Muscle of leg (tissue), 11 donors: ENCODE results near the gene DDX60. TPM values are rescaled to one million over a fixed set of nuclear protein-coding genes. Genes with fewer than 3 reads are reported as not detected.

Experiments
- DNase-seq: peaks from one replicate; pipeline ENCODE4 v3.0.0; 2013
- H3K27ac ChIP-seq: one replicate; pipeline ENCODE4 v1.5.1; 2013; ENCODE audit warnings: mild to moderate bottlenecking, low read length, control low read depth
- H3K27me3 ChIP-seq: one replicate; pipeline ENCODE4 v1.6.1; 2013; ENCODE audit warnings: low read length; ENCODE audit not compliant: control insufficient read depth, insufficient read depth
- H3K36me3 ChIP-seq: one replicate; pipeline ENCODE4 v1.6.1; 2013; ENCODE audit warnings: low read length; ENCODE audit not compliant: control insufficient read depth, insufficient read depth
- H3K4me1 ChIP-seq: one replicate; pipeline ENCODE4 v1.6.1; 2013; ENCODE audit warnings: low read length; ENCODE audit not compliant: control insufficient read depth, insufficient read depth
- H3K4me3 ChIP-seq: one replicate; pipeline ENCODE4 v1.5.1; 2013; ENCODE audit warnings: low read length, control low read depth
- H3K9me3 ChIP-seq: replicated peaks from 2 replicates; pipeline ENCODE4 v1.6.1; 2013; ENCODE audit warnings: low read depth, low read length; ENCODE audit not compliant: control insufficient read depth
- WGBS: methylation state at CpG from one replicate; pipeline ENCODE4 v1.1.5; 2013; ENCODE audit warnings: missing lambda C conversion rate; ENCODE audit not compliant: insufficient coverage; 5-methylcytosine and 5-hydroxymethylcytosine counted together
- polyA plus RNA-seq, 8 donors: library from polyadenylated mRNA; unstranded; fragments of 120-200 nt; gene quantifications; one replicate each; pipeline versions ENCODE4 v1.2.1 to v1.2.3, GENCODE V29; 2013; ENCODE audit warnings: inconsistent platforms in 1 of 8, low replicate concordance in 1 of 8; ENCODE audit not compliant: insufficient read length in 8 of 8, insufficient read depth in 1 of 8
- total RNA-seq: library from RNA; stranded (reverse); fragments of 120-200 nt; gene quantifications from one replicate; pipeline ENCODE4 v1.2.4, GENCODE V29; 2013

DDX60 gene
- total and polyA plus RNA-seq, 9 donors = 3.4 to 7.9 (median 4.5) TPM

DNA sequence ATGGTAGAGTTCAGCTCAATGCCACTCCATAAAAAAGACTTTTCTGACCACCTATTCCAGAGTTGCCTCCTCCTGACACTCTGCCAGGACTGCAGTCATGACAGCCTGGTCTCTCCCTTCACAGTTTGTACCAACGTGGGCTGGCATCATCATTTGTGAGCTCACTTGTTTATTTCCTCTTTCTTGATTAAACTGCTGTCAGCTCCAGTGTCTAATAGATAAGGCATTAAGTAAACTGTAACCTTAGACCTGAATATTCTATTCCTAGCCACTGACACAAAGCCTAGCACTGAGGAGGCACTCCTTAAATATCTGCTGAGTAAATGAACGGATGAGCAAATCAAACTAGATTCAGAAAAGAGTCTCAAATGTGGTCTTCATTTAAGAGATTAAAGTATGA is 48.7 kb downstream of the DDX60 start:
- no peaks in the 10 kb centered on the region for H3K27me3 ChIP-seq
- no peak overlapping the region for H3K27ac ChIP-seq
- WGBS = 25% methylated on average over 1 of the region's 2 CpGs
- peaks cover 2% of the 10 kb centered on the region for H3K4me1 ChIP-seq
- H3K36me3 ChIP-seq = peaks cover 25% of the 10 kb centered on the region
- no peaks in the 10 kb centered on the region for H3K9me3 ChIP-seq
- H3K4me3 ChIP-seq = no peak overlapping the region
- DNase-seq = peak; percentile 13

DNA sequence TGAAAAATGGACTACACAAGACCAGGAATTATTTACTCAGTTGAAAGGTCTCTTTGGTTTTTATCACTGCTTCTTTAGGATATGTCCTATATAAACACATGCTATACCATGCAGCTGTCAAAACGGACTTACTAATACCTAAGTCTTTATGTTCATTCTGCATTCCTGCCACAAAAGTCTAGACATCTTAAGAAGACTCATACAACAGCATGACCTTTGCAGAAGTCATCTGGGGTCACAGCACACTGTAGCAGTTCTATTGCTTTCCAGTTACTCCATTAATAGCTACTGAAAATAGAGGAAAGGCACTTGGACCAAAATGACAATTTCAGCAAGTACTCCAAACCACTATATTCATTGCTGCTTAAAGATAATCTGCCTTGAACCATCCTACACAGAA is 53.2 kb downstream of the DDX60 start:
- Histone ChIP-seq H3K4me1 (peaks cover 3% of the 10 kb centered on the region), H3K9me3 (no peaks in the 10 kb centered on the region), H3K4me3 (no peak overlapping the region), H3K27ac (peak overlapping the region; percentile 49), H3K27me3 (no peaks in the 10 kb centered on the region), H3K36me3 (peaks cover 11% of the 10 kb centered on the region)
- 67% methylated on average over 1 of the region's 1 CpG for WGBS
- DNase-seq = peak; percentile 6

DNA sequence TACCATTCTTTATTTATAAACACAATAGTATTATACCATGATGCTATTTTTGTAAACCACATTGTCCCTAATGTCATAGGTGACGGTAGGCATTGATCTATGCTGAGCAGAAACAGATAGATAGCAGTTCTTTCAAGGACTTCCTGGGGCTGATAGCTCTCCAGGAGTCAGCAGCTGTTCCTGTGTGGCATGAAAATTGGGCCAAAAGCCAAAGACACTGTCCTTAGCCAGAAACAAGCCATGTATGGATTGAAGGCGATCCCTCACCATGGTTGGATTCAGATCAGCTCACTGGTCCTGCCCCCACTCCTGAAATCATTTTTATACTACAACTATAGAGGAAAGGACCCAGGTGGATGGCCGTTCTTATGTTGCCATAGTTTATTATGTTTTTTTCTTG is 53.6 kb downstream of the DDX60 start:
- H3K27me3 ChIP-seq = no peaks in the 10 kb centered on the region
- no peaks in the 10 kb centered on the region for H3K9me3 ChIP-seq
- peak; percentile 78 for DNase-seq
- H3K36me3 ChIP-seq = peaks cover 13% of the 10 kb centered on the region
- H3K4me3 ChIP-seq = no peak overlapping the region
- WGBS = no CpG with 5 or more reads among the region's 3 CpGs
- peaks cover 3% of the 10 kb centered on the region for H3K4me1 ChIP-seq
- peak overlapping the region; percentile 49 for H3K27ac ChIP-seq

DNA sequence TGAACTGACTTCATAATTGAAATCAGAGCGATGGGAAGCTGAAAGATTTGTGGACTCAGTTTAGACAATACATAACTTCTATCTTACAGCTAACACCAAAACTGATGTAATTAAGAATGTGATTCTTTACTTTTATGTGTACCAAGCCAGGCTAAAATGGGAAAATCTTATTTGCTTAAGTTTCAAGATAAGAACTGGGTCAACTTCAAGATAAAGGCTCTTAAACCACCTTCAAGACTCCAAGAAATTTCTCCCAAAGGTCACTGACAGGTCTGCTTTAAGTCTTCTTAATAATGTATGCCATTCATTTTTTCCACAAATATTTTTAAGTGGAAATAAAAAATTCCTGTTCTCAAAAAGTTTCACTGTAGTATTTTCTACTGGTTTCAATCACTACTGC is 55.5 kb downstream of the DDX60 start:
- no peak overlapping the region for H3K27ac ChIP-seq
- WGBS = no CpG with 5 or more reads among the region's 1 CpG

DNA sequence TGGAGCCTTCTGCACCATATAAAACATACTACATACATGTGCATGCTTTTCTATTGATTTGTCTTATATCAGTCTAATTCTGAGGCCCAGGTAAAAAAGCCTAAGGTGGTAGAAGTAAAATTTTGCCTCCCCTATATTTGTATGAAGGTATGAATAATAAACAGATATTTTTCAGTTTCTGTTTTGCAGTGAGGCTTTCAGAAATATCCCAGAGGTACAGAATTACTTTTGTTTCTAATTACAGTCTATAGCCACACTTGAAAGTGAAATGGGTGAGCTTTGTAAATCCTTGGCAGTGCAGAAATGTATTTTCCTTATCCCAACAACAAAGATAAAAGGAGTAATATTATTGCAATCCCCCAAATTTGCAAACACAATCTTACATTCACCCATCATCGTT is 59.5 kb downstream of the DDX60 start:
- Histone ChIP-seq H3K4me3 (no peak overlapping the region), H3K4me1 (no peaks in the 10 kb centered on the region), H3K27ac (no peak overlapping the region), H3K27me3 (no peaks in the 10 kb centered on the region), H3K9me3 (no peaks in the 10 kb centered on the region), H3K36me3 (peaks cover 16% of the 10 kb centered on the region)
- DNase-seq = no peak
- WGBS = no CpG with 5 or more reads among the region's 1 CpG

More for the DNA sequence above, 55.5 kb downstream of the DDX60 start:
- Histone ChIP-seq H3K9me3 (no peaks in the 10 kb centered on the region), H3K4me1 (peaks cover 3% of the 10 kb centered on the region), H3K27me3 (no peaks in the 10 kb centered on the region), H3K4me3 (no peak overlapping the region), H3K36me3 (peaks cover 13% of the 10 kb centered on the region)
- no peak for DNase-seq

DNA sequence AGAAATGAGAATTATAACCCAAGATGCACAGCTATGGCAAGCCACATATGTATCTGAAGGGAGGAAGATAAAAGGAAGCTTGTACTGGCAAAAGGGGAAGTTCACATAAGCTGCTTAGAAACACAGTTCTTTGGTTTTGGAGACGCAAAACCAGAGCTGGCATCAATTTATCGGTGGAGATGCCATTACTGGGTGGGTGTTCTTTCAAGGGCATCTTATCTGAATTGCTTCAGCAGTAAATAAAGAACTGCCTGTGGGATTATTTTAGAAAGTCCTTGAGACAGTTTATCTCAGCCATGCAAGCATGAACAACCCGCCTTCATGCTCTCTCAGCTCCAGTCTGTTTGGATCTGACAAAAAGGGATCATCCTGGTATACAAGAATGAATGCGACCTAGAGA is 60.8 kb downstream of the DDX60 start:
- no peaks in the 10 kb centered on the region for H3K4me1 ChIP-seq
- no peaks in the 10 kb centered on the region for H3K27me3 ChIP-seq
- H3K9me3 ChIP-seq = no peaks in the 10 kb centered on the region
- H3K4me3 ChIP-seq = no peak overlapping the region
- peaks cover 25% of the 10 kb centered on the region for H3K36me3 ChIP-seq
- no peak overlapping the region for H3K27ac ChIP-seq
- DNase-seq = no peak
- 71% methylated on average over 2 of the region's 4 CpGs for WGBS

DNA sequence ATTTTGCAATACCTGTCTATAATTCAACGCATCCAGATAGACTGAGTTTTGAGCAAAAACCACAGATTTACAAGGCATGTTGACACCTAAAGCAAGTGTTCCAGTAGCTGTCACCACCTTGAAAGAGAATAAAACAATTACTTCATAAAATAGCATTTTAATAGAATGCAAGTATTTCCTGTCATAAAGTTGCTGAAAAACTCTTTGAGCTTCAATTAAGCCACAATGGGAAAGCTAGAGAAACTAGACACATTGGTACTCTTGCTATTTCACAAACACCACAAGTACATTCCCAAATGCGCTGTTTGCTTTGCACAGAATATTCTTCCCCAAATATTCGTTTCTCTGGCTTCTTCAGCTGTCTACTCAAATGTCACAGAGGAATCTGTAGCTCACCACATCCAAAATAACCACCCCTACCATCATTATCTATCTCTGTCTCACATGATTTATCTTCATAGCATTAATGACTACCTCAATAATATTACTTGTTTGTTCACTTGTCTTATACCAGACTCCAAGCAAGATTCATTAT is 70.3 kb downstream of the DDX60 start:
- H3K27me3 ChIP-seq = no peaks in the 10 kb centered on the region
- no peak overlapping the region for H3K4me3 ChIP-seq
- H3K27ac ChIP-seq = no peak overlapping the region
- 82% methylated on average over 3 of the region's 3 CpGs for WGBS
- H3K36me3 ChIP-seq = peaks cover 16% of the 10 kb centered on the region
- DNase-seq = no peak
- no peaks in the 10 kb centered on the region for H3K9me3 ChIP-seq
- no peaks in the 10 kb centered on the region for H3K4me1 ChIP-seq

DNA sequence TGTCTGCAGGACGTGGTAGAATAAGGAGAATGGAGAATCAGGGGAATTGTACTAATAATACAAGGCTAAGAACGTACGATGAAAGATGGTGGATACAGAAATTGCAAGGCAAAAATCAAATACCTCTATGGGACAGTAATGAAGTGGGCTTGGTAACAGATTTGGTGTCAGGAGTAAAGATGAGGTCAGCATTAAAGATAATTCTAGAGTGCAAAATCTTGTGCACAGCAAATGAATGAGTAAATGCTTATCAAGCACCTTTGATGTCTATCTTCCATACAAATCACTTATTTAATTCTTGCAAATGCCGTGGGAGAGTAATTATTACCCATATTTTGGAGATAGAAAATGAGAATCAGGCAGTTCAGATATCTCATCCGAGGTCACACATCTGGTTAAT is 70.9 kb downstream of the DDX60 start:
- 86% methylated on average over 1 of the region's 5 CpGs for WGBS
- DNase-seq = no peak

DNA sequence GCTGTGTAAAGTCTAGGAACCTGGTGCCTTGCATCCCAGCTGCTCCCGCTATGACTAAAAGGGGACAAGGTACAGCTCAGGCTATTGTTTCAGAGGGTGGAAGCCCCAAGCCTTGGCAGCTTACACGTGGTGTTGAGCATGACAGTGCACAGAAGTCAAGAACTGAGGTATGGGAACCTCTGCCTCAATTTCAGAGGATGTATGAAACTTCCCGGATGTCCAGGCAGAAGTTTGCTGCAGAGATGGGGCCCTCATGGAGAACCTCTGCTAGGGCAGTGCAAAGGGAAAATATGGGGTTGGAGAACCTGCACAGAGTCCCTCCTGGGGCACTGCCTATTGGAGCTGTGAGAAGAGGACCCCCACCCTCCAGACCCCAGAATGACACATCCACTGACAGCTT is 76.6 kb downstream of the DDX60 start:
- DNase-seq = no peak
- Histone ChIP-seq H3K36me3 (peaks cover 16% of the 10 kb centered on the region), H3K27me3 (no peaks in the 10 kb centered on the region), H3K4me3 (no peak overlapping the region), H3K4me1 (no peaks in the 10 kb centered on the region), H3K27ac (no peak overlapping the region), H3K9me3 (peaks cover 14% of the 10 kb centered on the region)
- 94% methylated on average over 2 of the region's 3 CpGs for WGBS

More for the DNA sequence above, 70.9 kb downstream of the DDX60 start:
- no peaks in the 10 kb centered on the region for H3K4me1 ChIP-seq
- no peaks in the 10 kb centered on the region for H3K27me3 ChIP-seq
- peaks cover 4% of the 10 kb centered on the region for H3K9me3 ChIP-seq
- H3K4me3 ChIP-seq = no peak overlapping the region
- H3K36me3 ChIP-seq = peaks cover 17% of the 10 kb centered on the region
- no peak overlapping the region for H3K27ac ChIP-seq

DNA sequence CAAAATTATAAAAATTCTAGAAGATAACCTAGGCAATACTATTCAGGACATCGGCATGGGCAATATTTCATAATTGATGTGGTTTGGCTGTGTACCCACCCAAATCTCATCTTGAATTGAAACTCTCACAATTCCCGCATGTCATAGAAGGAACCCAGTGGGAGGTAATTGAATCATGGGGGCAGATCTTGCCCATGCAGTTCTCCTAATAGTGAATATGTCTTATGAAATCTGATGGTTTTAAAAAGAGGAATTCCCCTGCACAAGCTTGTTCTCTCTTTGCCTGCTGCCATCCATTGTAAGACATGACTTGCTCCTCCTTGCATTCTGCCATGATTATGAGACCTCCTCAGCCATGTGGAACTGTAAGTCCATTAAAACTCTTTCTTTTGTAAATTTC is 77.7 kb downstream of the DDX60 start:
- H3K36me3 ChIP-seq = peaks cover 14% of the 10 kb centered on the region
- H3K9me3 ChIP-seq = peaks cover 14% of the 10 kb centered on the region
- H3K4me1 ChIP-seq = no peaks in the 10 kb centered on the region
- H3K27ac ChIP-seq = no peak overlapping the region
- no peaks in the 10 kb centered on the region for H3K27me3 ChIP-seq
- H3K4me3 ChIP-seq = no peak overlapping the region
- DNase-seq = no peak
- WGBS = no CpG with 5 or more reads among the region's 2 CpGs

DNA sequence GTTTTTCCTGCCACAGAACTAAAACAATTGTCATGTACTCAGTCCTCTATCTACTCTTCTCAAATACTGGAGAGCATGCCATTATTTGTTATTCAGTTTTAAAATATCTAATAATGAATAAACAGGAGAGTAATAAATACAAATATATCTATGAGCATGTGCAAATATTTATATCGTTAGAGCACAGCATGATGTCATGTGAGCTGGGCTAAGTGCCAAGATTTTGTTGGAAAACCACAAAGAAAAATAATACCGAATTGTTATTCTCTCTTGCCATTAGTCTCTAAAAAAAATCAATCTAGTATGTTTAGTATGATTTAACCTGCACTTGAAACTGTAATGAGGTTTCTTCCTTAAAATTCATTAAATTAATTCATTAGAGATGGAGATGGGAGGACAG is 97.3 kb downstream of the DDX60 start:
- no peaks in the 10 kb centered on the region for H3K4me1 ChIP-seq
- H3K9me3 ChIP-seq = peaks cover 6% of the 10 kb centered on the region
- H3K27me3 ChIP-seq = no peaks in the 10 kb centered on the region
- no peak overlapping the region for H3K27ac ChIP-seq
- peaks cover 27% of the 10 kb centered on the region for H3K36me3 ChIP-seq
- DNase-seq = peak; percentile 81
- H3K4me3 ChIP-seq = no peak overlapping the region
- no CpG with 5 or more reads among the region's 2 CpGs for WGBS
